ENCODE results near the gene HSPA1A.

- TF ChIP-seq TAF1 (IDR thresholded peaks at IDR 0.05; ENCODE audit: low read depth) (peak; percentile 70), EGR1 (IDR thresholded peaks at IDR 0.05) (peak; percentile 64; the same call in 1 of the 2 replicates), USF1 (IDR thresholded peaks at IDR 0.05) (peak; percentile 79), FOXM1 (IDR thresholded peaks at IDR 0.05; ENCODE audit: borderline replicate concordance, low read depth) (no peak), CEBPB (IDR thresholded peaks at IDR 0.05) (no peak)
Measured at GRCh38 chr6:31795616-31796298, 19.6 kb upstream of the HSPA1A start, which contains the start of gene VARS1.
